Ureter (tissue), 1 donor: ENCODE measurements around the gene ZNF474. TPM values are rescaled to one million over a fixed set of nuclear protein-coding genes. Genes with fewer than 3 reads are reported as not detected.
A peak's percentile ranks its signal among the peaks of the same experiment; 100 is the strongest.

Experiments used
- DNase-seq: peaks from one replicate; pipeline ENCODE4 v3.0.0-alpha.2; 2020; ENCODE audit warnings: low spot score
- total RNA-seq: library from RNA; stranded (reverse); gene quantifications from one replicate; pipeline ENCODE4 v1.2.4, GENCODE V29; 2023
- donor health status: DM: yes; HTN: yes; CAD: no.

The ZNF474 gene
- total RNA-seq, 1 donor from 2014 or later = 0.26 TPM

- no peak for DNase-seq
Measured at GRCh38 chr5:122153230-122153629, 23.9 kb downstream of the ZNF474 start.

GRCh38 chr5:122153774-122154173, 24.4 kb downstream of the ZNF474 start:
- DNase-seq = no peak

- no peak for DNase-seq
Measured at GRCh38 chr5:122154491-122154890, 25.1 kb downstream of the ZNF474 start.

DNA sequence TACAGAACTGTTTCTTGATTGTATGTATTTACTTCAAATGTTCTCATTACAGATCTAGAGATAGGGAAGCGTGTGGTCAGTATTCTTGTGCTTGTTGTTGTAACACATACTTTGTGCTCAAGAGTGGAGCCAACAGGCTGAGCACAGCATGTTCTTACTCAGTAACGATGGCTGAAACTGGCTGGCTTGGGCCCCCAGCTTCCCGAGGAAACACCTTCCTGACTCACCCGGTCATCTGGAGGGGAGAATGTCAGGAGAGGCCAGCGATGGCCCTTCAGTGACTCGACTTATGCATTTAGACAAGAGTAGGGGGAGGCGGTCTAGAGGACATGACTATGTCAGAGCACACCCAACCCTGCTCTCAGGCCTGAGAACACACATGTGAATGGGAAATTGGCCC, 25.6 kb downstream of the ZNF474 start:
- DNase-seq = peak; percentile 46

GRCh38 chr5:122155546-122155945, 26.2 kb downstream of the ZNF474 start:
- no peak for DNase-seq

DNA sequence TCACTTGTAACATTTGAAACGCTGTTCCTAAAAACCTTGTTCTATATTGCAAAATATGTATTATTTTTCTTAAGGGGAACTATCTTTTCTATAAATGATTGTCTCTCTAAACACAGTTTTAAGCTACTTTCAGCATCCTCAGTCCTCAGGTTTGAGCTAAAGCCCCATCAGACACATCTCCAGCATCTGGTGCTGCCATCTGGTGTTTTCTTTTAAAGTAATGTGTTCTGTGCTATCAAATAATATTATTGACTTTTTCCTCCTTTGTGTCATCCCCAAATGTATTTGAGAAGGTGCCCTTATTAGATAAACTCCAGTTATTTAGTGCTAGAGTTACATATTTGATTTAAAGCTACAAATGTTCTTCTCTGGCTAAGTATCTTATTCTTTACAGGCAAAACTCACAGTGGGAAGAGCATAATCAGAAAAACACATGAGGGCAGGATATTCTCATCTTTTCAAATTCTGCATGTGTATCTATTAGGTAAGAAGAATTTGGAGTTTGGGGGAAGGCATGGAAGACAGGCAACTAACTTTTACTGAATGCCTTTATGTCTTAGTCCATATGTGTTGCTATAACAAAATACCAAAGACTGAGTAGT, 27.5 kb downstream of the ZNF474 start:
- no peak for DNase-seq

GRCh38 chr5:122162100-122162638, 32.8 kb downstream of the ZNF474 start:
- DNase-seq = no peak

GRCh38 chr5:122163121-122164069, 34.0 kb downstream of the ZNF474 start:
- no peak for DNase-seq

GRCh38 chr5:122164070-122164435, 34.7 kb downstream of the ZNF474 start:
- DNase-seq = no peak

GRCh38 chr5:122164831-122165558, 35.6 kb downstream of the ZNF474 start:
- DNase-seq = no peak

GRCh38 chr5:122165559-122166078, 36.3 kb downstream of the ZNF474 start:
- DNase-seq = no peak

GRCh38 chr5:122169350-122170103, 40.2 kb downstream of the ZNF474 start:
- DNase-seq = no peak

DNA sequence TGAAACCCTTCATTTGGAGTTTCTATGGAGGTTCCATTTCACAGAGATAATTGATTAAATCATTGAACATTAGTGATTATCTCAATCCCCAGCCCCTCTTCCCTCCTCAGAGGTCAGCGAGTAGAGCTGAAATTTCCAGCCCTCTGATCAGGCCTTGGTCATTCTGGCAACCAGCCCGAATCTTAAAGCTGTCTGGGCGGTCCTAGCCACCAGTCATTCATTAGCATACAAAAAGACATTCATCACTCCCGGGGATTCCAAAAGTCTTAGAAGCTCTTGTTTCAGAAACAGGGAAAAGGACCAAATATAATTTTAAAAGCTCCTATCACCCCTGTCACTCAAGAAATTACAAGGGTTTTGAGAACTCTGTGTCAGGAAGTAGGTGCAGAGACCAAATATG, 41.3 kb downstream of the ZNF474 start:
- no peak for DNase-seq

GRCh38 chr5:122172207-122172606, 42.9 kb downstream of the ZNF474 start:
- DNase-seq = no peak

GRCh38 chr5:122173474-122174415, 44.4 kb downstream of the ZNF474 start:
- no peak for DNase-seq

DNA sequence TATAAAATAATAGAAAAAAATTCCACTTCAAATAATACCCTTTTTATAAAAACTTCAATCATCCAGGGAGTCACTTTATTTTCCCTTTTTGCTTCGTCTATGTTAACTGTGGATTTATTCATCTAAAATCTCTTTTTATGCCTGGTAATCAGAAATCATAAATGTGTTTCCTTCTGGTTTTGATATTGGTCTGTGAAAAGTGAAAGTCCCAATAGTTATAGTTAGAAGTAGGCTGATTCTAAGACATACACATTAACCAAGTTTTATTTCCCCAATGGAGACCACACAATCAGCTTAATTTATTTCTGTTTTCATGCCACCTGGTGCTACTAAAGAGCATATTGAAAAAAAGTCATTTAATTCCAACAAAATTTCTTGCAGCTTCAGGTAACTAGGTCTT, 45.7 kb downstream of the ZNF474 start:
- DNase-seq = no peak

DNA sequence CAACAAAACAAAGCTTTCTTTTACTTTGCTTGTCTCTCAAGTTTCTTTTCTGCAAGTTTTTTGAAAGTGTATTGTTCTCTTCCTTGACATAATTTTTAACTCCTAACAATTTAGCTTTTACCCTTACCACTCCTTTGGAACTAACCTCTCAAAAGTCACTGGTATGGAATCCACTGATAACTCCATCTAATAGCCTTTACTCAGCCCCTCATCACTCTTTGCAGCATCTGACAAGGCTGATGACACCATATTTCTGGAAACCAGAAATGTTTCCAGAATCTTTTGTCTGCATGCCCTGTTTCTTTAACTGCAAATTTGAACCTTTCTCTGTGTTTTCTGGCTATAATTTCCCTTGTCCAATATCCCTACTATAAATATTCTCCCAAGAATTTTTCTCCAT, 46.5 kb downstream of the ZNF474 start:
- DNase-seq = no peak

DNA sequence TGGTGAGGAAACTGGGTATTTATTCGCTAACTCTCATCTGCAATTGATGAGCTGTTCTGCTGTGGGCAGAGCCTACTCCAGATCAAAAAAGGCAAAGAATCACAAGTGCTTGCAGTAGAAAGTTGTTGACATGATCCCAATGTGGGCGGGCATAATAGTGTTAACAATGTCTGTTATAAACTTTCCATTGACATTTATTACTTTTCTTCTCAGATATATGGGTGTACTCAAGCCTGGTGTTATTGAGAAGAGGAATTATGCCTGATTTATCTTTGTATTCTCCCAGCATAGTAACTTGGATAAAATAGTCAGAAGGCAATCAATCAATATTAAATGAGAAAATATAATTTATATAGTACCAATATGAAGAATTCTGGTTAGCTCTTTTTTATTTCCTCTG, 47.8 kb downstream of the ZNF474 start:
- DNase-seq = no peak

DNA sequence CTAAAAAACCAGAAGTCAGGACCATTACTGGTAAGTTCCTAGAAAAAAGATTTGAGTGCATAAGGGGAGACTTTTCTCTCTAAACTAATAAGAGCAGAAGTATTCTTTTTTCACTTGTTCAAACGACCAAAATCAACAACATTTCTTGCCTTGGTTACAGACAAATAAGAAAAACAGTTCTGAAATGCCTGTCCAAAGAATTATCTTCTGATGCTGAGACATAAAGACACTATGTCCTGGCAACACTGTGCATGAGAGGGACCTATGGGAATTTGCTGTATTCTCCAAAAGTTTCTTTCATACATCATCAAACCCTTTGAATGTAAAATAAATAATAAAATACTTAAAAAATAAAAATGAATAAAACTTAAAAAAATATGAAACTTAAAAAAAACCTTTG, 50.4 kb downstream of the ZNF474 start:
- no peak for DNase-seq

GRCh38 chr5:122180146-122180712, 50.9 kb downstream of the ZNF474 start:
- no peak for DNase-seq
